Neuronal stem cell (in vitro differentiated cells): ENCODE measurements around the gene PVALB.

Experiments used
- DNase-seq: peaks from one replicate; pipeline ENCODE4 v3.0.0-alpha.2; 2013; ENCODE audit warnings: low spot score
- H2AFZ ChIP-seq: one replicate; pipeline ENCODE4 v1.6.1; 2013; ENCODE audit warnings: mild to moderate bottlenecking, low read length, inconsistent platforms
- H2AK5ac ChIP-seq: 2 replicates; pipeline ENCODE4 v1.6.1; 2013; ENCODE audit warnings: low read depth, mild to moderate bottlenecking, inconsistent platforms, low read length, moderate library complexity, mixed read lengths
- H2BK120ac ChIP-seq: 2 replicates; pipeline ENCODE4 v1.6.1; 2013; ENCODE audit warnings: low read depth, mild to moderate bottlenecking, inconsistent platforms, low read length, moderate library complexity, mixed read lengths
- H2BK12ac ChIP-seq: one replicate; pipeline ENCODE4 v1.6.1; 2013; ENCODE audit warnings: low read length, inconsistent platforms
- H2BK15ac ChIP-seq: 2 replicates; pipeline ENCODE4 v1.6.1; 2013; ENCODE audit warnings: mild to moderate bottlenecking, low read length, inconsistent platforms, mixed read lengths
- H2BK5ac ChIP-seq: one replicate; pipeline ENCODE4 v1.6.1; 2013; ENCODE audit warnings: inconsistent platforms, mild to moderate bottlenecking, low read length, moderate library complexity
- H3K14ac ChIP-seq: one replicate; pipeline ENCODE4 v1.6.1; 2013; ENCODE audit warnings: low read length, inconsistent platforms
- H3K18ac ChIP-seq: 2 replicates; pipeline ENCODE4 v1.6.1; 2013; ENCODE audit warnings: low read length, inconsistent platforms
- H3K23ac ChIP-seq: 2 replicates; pipeline ENCODE4 v1.6.1; 2013; ENCODE audit warnings: low read depth, mild to moderate bottlenecking, mixed read lengths, low read length, inconsistent platforms; ENCODE audit not compliant: poor library complexity
- H3K27ac ChIP-seq: replicated peaks from 3 replicates; pipeline ENCODE4 v1.5.1; 2013; ENCODE audit warnings: low read length, inconsistent platforms
- H3K27me3 ChIP-seq, 3 experiments: 2 replicates each; pipeline ENCODE4 v1.6.1; 2013; ENCODE audit warnings: low read length in 3 of 3, mild to moderate bottlenecking in 2 of 3, inconsistent platforms in 1 of 3, low read depth in 1 of 3, mixed read lengths in 1 of 3, moderate library complexity in 1 of 3; ENCODE audit not compliant: control insufficient read depth in 3 of 3, insufficient read depth in 3 of 3
- H3K36me3 ChIP-seq, 2 donors: replicated peaks in 1 of 2; 2 replicates each; pipeline ENCODE4 v1.6.1; 2013; ENCODE audit warnings: low read length in 2 of 2; ENCODE audit not compliant: control insufficient read depth in 2 of 2, insufficient read depth in 2 of 2
- H3K4ac ChIP-seq: 2 replicates; pipeline ENCODE4 v1.6.1; 2013; ENCODE audit warnings: inconsistent platforms, mild to moderate bottlenecking, low read length, moderate library complexity
- H3K4me1 ChIP-seq, 2 donors: 1 replicate in 1 of 2; 2 replicates in 1 of 2; pipeline ENCODE4 v1.6.1; 2013; ENCODE audit warnings: low read length in 2 of 2, low read depth in 1 of 2; ENCODE audit not compliant: control insufficient read depth in 2 of 2, insufficient read depth in 1 of 2
- H3K4me2 ChIP-seq: one replicate; pipeline ENCODE4 v1.6.1; 2013; ENCODE audit warnings: mild to moderate bottlenecking, low read length, inconsistent platforms; ENCODE audit not compliant: insufficient read depth, poor library complexity, severe bottlenecking
- H3K4me3 ChIP-seq, 2 donors: 2 replicates each; pipeline ENCODE4 v1.5.1; 2013; ENCODE audit warnings: low read length in 2 of 2, mild to moderate bottlenecking in 2 of 2, inconsistent platforms in 1 of 2, moderate library complexity in 1 of 2
- H3K79me1 ChIP-seq: one replicate; pipeline ENCODE4 v1.6.1; 2013; ENCODE audit warnings: low read depth, mild to moderate bottlenecking, inconsistent platforms, low read length, moderate library complexity
- H3K9ac ChIP-seq: one replicate; pipeline ENCODE4 v1.6.1; 2013; ENCODE audit warnings: mild to moderate bottlenecking, low read depth, low read length, inconsistent platforms; ENCODE audit not compliant: poor library complexity
- H3K9me3 ChIP-seq, 2 donors: replicated peaks in 1 of 2; 2 replicates each; pipeline versions ENCODE3 to v1.6.1; 2013; ENCODE audit warnings: low read length in 2 of 2, mild to moderate bottlenecking in 2 of 2, inconsistent platforms in 1 of 2, low read depth in 1 of 2, mixed read lengths in 1 of 2, moderate library complexity in 1 of 2; ENCODE audit not compliant: control insufficient read depth in 2 of 2, insufficient read depth in 1 of 2
- H4K8ac ChIP-seq: one replicate; pipeline ENCODE4 v1.6.1; 2013; ENCODE audit warnings: low read depth, mild to moderate bottlenecking, inconsistent platforms, low read length, moderate library complexity
- H4K91ac ChIP-seq: one replicate; pipeline ENCODE4 v1.6.1; 2013; ENCODE audit warnings: low read length, low read depth, mild to moderate bottlenecking, inconsistent platforms; ENCODE audit not compliant: poor library complexity
- WGBS, 2 donors: extraction: QIAGEN DNeasy Blood & Tissue Kit; methylation state at CpG; one replicate each; pipeline ENCODE4 v1.1.7; 2013; ENCODE audit warnings: missing lambda C conversion rate in 2 of 2, mixed read lengths in 1 of 2; ENCODE audit not compliant: insufficient read length in 2 of 2, insufficient replicate concordance in 1 of 2; ENCODE audit errors: extremely low coverage in 2 of 2; 5-methylcytosine and 5-hydroxymethylcytosine counted together

Gene PVALB

DNA sequence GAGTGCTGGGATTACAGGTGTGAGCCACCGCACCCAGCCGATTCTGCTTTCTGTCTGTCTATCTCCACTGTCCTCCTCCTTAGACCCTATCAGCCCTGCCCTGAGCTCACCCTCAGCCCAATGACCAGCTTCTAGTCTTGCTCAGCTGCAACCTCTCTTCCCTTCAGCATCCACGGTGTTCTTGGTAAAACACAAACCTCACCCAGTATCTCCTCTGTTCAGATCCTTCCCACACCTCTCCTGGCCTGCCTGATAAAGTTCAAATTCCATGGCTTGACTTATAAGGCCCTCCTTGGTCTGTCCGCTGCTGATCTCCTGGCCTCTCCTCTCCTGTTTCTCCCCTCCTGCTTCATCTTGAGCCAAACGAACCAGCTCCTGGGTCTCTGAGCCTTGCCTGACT lies 29.4 kb upstream of the PVALB start:
- Histone ChIP-seq H2BK15ac (no peak overlapping the region), H3K9me3 (no peaks in the 10 kb centered on the region), H3K4me3 (no peak overlapping the region), H2AK5ac (no peak overlapping the region), H4K8ac (no peak overlapping the region), H3K27me3 (peaks cover 0 to 29% (median 1%) of the 10 kb centered on the region in 3 experiments), H2BK120ac (no peak overlapping the region), H2BK12ac (no peak overlapping the region), H3K4ac (no peak overlapping the region), H3K27ac (no peak overlapping the region), H2AFZ (no peak overlapping the region), H3K18ac (no peak overlapping the region), H2BK5ac (no peak overlapping the region), H3K14ac (no peak overlapping the region), H3K4me2 (no peak overlapping the region), H3K23ac (no peak overlapping the region), H4K91ac (no peak overlapping the region), H3K9ac (peak overlapping the region; percentile 9), H3K36me3 (no peaks in the 10 kb centered on the region), H3K79me1 (no peaks in the 10 kb centered on the region), H3K4me1 (peaks cover 0 to 1% of the 10 kb centered on the region in 2 donors)
- DNase-seq, result no peak
- WGBS, 2 donors, result no CpG with 5 or more reads among the region's 5 CpGs

DNA sequence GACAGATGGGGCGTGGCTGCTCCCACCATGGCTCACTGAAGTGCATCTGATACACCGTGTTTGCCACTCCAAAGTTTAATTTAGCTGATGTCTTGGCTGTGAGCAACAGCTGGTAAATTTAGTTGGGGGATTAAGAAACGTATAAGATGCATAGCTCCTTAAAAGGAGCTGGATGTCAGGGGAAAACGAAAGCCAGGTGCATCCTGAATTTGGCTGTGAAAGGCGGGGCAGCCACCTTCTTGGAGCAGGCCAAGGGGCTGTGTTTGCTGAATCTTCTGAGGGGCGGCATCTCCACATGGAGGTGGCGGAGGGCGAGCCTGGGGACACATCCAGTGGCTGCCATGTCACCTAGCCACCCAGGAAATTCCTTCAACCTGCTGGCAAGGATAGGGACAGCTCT lies 23.3 kb upstream of the PVALB start:
- H3K4ac ChIP-seq, result no peak overlapping the region
- no peaks in the 10 kb centered on the region for H3K79me1 ChIP-seq
- H3K36me3 ChIP-seq, result no peaks in the 10 kb centered on the region
- DNase-seq, result no peak
- H2BK5ac ChIP-seq, result peak overlapping the region; percentile 17
- no CpG with 5 or more reads among the region's 8 CpGs for WGBS, 2 donors
- no peak overlapping the region for H3K27ac ChIP-seq
- H3K4me1 ChIP-seq, result peaks cover 0 to 2% of the 10 kb centered on the region in 2 donors
- no peak overlapping the region for H2BK15ac ChIP-seq
- H3K4me2 ChIP-seq, result no peak overlapping the region
- H3K27me3 ChIP-seq, result peaks cover 0 to 7% (median 1%) of the 10 kb centered on the region in 3 experiments
- no peak overlapping the region for H3K14ac ChIP-seq
- no peak overlapping the region for H3K9ac ChIP-seq
- H2AK5ac ChIP-seq, result no peak overlapping the region
- no peak overlapping the region for H2BK12ac ChIP-seq
- H3K4me3 ChIP-seq, result no peak overlapping the region
- H3K9me3 ChIP-seq, result peaks cover 3 to 11% of the 10 kb centered on the region in 2 donors
- H4K8ac ChIP-seq, result no peak overlapping the region
- H2BK120ac ChIP-seq, result no peak overlapping the region
- no peak overlapping the region for H3K18ac ChIP-seq
- H2AFZ ChIP-seq, result no peak overlapping the region
- H3K23ac ChIP-seq, result no peak overlapping the region
- H4K91ac ChIP-seq, result no peak overlapping the region

DNA sequence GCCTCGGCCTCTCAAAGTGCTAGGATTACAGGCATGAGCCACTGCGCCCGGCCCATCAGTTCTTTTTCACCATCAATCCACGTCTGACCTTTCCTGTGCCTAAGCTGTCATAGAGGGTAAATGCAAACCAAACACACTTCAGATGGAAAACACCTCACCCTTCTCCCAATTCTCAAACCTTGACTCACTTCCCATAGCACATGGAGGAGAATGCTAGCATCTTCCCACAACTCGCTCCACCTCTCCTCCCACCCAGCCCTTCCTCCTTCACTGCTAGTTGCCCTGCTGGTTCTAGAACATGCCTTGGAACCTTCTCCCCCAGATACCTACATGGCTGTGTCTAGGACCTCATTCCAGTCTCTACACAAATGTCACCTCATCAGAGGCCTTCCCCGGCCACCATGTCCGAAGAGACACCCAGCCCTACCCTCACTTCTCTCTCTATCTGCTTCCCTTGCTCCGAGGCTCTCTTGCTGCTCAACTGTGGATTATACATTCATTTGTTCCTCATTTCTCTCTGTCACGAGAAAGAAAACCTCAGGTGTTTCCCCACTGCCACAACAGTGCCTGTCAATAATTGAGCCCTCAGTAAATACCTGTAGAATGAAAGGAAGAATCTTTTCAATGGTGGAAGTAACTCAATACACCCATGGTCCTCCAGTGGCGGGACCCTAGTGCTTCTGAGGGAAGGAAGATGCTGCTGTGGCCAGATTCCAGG lies 22.7 kb upstream of the PVALB start:
- no peak for DNase-seq
- Histone ChIP-seq H3K4me2 (no peak overlapping the region), H3K9ac (no peak overlapping the region), H2AFZ (no peak overlapping the region), H3K4ac (no peak overlapping the region), H4K91ac (no peak overlapping the region), H3K14ac (no peak overlapping the region), H2BK12ac (no peak overlapping the region), H2BK120ac (no peak overlapping the region), H3K18ac (no peak overlapping the region), H2BK5ac (peak overlapping the region; percentile 17), H3K79me1 (no peaks in the 10 kb centered on the region), H3K27me3 (peaks cover 0 to 7% (median 1%) of the 10 kb centered on the region in 3 experiments), H3K4me1 (peaks cover 0 to 2% of the 10 kb centered on the region in 2 donors), H3K23ac (no peak overlapping the region), H3K4me3 (no peak overlapping the region), H2AK5ac (no peak overlapping the region), H3K36me3 (no peaks in the 10 kb centered on the region), H2BK15ac (no peak overlapping the region), H3K27ac (no peak overlapping the region), H3K9me3 (peaks cover 3 to 11% of the 10 kb centered on the region in 2 donors), H4K8ac (no peak overlapping the region)
- no CpG with 5 or more reads among the region's 10 CpGs for WGBS, 2 donors

DNA sequence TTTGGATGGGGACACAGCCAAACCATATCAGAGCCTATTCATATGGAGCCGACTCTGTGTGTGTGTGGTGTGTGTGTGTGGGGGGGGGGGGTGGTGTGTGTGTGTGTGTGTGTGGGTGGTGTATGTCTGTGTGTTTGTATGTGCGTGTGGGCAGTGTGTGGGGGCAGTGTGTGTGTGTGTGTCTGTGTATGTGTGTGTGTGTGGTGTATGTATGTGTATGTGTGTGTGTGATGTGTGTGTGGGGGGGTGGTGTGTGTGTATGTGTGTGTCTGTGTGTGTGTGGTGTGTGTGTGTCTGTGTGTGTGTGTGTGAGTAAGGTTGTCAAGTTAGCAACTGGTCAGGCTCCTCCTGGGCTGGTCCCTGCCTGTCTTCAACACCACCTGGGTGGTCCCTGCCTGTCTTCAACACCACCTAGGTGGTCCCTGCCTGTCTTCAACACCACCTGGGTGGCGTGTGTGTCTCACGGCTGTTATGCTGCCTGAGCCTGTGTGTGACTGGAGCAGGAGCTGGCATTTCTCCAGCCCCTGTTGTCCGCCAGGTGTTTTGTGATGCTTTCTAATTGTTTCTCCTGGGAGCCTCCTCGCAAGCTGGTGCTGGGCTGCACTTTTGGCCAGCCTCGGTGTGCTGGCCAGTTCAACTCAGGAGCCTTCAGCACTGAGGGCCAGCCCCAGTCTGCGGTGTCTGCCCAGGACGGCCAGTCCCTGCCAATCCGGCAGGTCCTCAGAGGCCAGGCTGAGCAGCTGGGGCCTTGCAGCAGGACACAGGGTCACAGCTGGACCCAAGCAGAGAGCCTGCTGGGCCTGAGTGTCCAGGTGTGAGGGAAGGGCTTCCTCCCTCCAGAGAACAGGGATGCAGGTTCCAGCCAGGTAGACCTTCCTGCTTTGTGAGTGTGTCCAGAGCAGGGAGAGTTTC lies 21.5 kb upstream of the PVALB start:
- Histone ChIP-seq H3K4me2 (no peak overlapping the region), H3K4ac (no peak overlapping the region), H3K27ac (no peak overlapping the region), H3K18ac (peak overlapping the region; percentile 70), H3K27me3 (peaks cover 0 to 3% (median 0%) of the 10 kb centered on the region in 3 experiments), H2AK5ac (peak overlapping the region; percentile 67), H4K8ac (no peak overlapping the region), H3K14ac (no peak overlapping the region), H3K79me1 (no peaks in the 10 kb centered on the region), H2BK5ac (no peak overlapping the region), H3K4me3 (peak overlapping the region in 1 of 2 donors; percentile 41), H3K23ac (peak overlapping the region; percentile 34), H4K91ac (no peak overlapping the region), H2AFZ (no peak overlapping the region), H3K9me3 (peaks cover 3 to 11% of the 10 kb centered on the region in 2 donors), H2BK15ac (no peak overlapping the region), H3K36me3 (no peaks in the 10 kb centered on the region), H2BK12ac (no peak overlapping the region), H2BK120ac (no peak overlapping the region), H3K9ac (no peak overlapping the region), H3K4me1 (peaks cover 0 to 2% of the 10 kb centered on the region in 2 donors)
- DNase-seq, result no peak
- WGBS, 2 donors, result no CpG with 5 or more reads among the region's 10 CpGs
